Measurements from ENCODE around the gene MCC. TPM values are rescaled to one million over a fixed set of nuclear protein-coding genes. Genes with fewer than 3 reads are reported as not detected.

Gene MCC
- total and polyA plus RNA-seq, 2 of the 4 experiments (the other 2 are of a cell fraction): 5.0 to 20.6 TPM

GRCh38 chr5:113099822-113100221 lies 388.4 kb downstream of the MCC start:
- Histone ChIP-seq H3K36me3 (ENCODE audit: control insufficient read depth, insufficient read depth, low read length) (peaks cover 34% of the 10 kb centered on the region), H3K4ac (ENCODE audit: low read depth, low read length) (no peak overlapping the region), H4K20me1 (ENCODE audit: insufficient read depth, low read length) (no peaks in the 10 kb centered on the region), H2AFZ (replicated peaks; ENCODE audit: low read length, poor library complexity) (no peak overlapping the region), H2BK5ac (ENCODE audit: low read depth, low read length, poor library complexity, severe bottlenecking) (no peak overlapping the region), H3K18ac (ENCODE audit: low read depth, low read length) (no peak overlapping the region), H2AK9ac (replicated peaks; ENCODE audit: low read depth, low read length, poor library complexity) (no peak overlapping the region), H3K14ac (replicated peaks; ENCODE audit: low read depth, low read length) (no peak overlapping the region), H3K9ac (ENCODE audit: low read depth, low read length) (no peak overlapping the region), H3K4me1 (ENCODE audit: control insufficient read depth, insufficient read depth, low read length) (no peaks in the 10 kb centered on the region), H2BK120ac (ENCODE audit: low read depth, low read length) (no peak overlapping the region), H4K8ac (ENCODE audit: low read depth in 2 of 2, low read length in 2 of 2) (no peak overlapping the region), H3K9me3 (ENCODE audit: control insufficient read depth, insufficient read depth, low read length) (no peaks in the 10 kb centered on the region), H3K79me1 (ENCODE audit: low read depth in 1 of 2, low read length in 2 of 2) (no peaks in the 10 kb centered on the region; a peak in 1 of 4 replicates), H2AK5ac (ENCODE audit: low read depth, low read length) (no peak overlapping the region), H2BK15ac (ENCODE audit: low read depth, low read length) (no peak overlapping the region), H3K27ac (ENCODE audit: insufficient read depth, low read length) (no peak overlapping the region), H3K4me2 (ENCODE audit: low read depth, low read length) (no peak overlapping the region), H3K23ac (ENCODE audit: low read depth, low read length) (no peak overlapping the region), H3K56ac (ENCODE audit: extremely low read depth, insufficient read depth, low read length) (no peak overlapping the region), H3K9me1 (ENCODE audit: insufficient read depth, low read length) (no peaks in the 10 kb centered on the region), H2BK20ac (ENCODE audit: low read depth, low read length) (no peak overlapping the region), H4K91ac (ENCODE audit: insufficient read depth, low read depth, low read length) (no peak overlapping the region), H3K4me3 (ENCODE audit: insufficient read depth, low read depth, low read length) (no peak overlapping the region), H3K27me3 (ENCODE audit: control insufficient read depth, insufficient read depth, low read length) (no peaks in the 10 kb centered on the region), H4K5ac (ENCODE audit: low read depth, low read length) (no peak overlapping the region)
- in situ Hi-C loops (cut with MboI; ENCODE audit: low sequenced_read_pairs) (no loop called here), intact Hi-C loops (cut with micrococcal nuclease) (no loop called here), dilution Hi-C loops (cut with HindIII; ENCODE audit: low sequenced_read_pairs, unreplicated experiment) (no loop called here)
- POLR2A ChIA-PET (ENCODE audit: unreplicated experiment): no interaction called here
- WGBS, 2 experiments (ENCODE audit: extremely low coverage in 2 of 2, insufficient read length in 1 of 2): 96% methylated on average over 3 of the region's 4 CpGs; no CpG with 5 or more reads in 1 of the 2 experiments
- TF ChIP-seq POLR2A (IDR thresholded peaks at IDR 0.05; ENCODE audit: low read depth, low read length) (no peak), NFE2L2 (IDR thresholded peaks at IDR 0.05; ENCODE audit: low read depth, low read length) (no peak), RFX5 (IDR thresholded peaks at IDR 0.05; ENCODE audit: low read depth, low read length) (no peak), MAFK (IDR thresholded peaks at IDR 0.05; ENCODE audit: low read depth, low read length) (no peak), MAZ (IDR thresholded peaks at IDR 0.05; ENCODE audit: borderline replicate concordance, low read depth, low read length) (no peak)
- TF ChIP-seq, protein P1, sequence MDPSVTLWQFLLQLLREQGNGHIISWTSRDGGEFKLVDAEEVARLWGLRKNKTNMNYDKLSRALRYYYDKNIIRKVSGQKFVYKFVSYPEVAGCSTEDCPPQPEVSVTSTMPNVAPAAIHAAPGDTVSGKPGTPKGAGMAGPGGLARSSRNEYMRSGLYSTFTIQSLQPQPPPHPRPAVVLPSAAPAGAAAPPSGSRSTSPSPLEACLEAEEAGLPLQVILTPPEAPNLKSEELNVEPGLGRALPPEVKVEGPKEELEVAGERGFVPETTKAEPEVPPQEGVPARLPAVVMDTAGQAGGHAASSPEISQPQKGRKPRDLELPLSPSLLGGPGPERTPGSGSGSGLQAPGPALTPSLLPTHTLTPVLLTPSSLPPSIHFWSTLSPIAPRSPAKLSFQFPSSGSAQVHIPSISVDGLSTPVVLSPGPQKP (IDR thresholded peaks at IDR 0.05; ENCODE audit: borderline replicate concordance, low read depth, low read length): no peak
- no TSS peak for BruUV-seq (replicated peaks)
- no peak for DNase-seq
- CTCF ChIA-PET: no interaction called here
- ATAC-seq (ENCODE audit: low read depth): no peak
